DMS 273 treated with DMSO at 0.1 percent for 48 hours (cell line): Measurements from ENCODE around the gene OR5K2.

Experiments
- DNase-seq: peaks from one replicate; lab custom pipeline; 2025; lab: John Stamatoyannopoulos, UW

Gene OR5K2

GRCh38 chr3:98522544-98523281, 25.2 kb downstream of the OR5K2 start, which contains the start of gene CLDND1:
TSS of gene CLDND1 (minus strand) at chr3:98522902. CDS start at chr3:98521424, 1,478 bp downstream.
- DNase-seq = peak; percentile 94

GRCh38 chr3:98525494-98525893, 28.0 kb downstream of the OR5K2 start:
- DNase-seq = no peak

GRCh38 chr3:98528474-98529346, 31.2 kb downstream of the OR5K2 start:
- DNase-seq = no peak

- DNase-seq = no peak
These were observed 32.5 kb downstream of the OR5K2 start for GRCh38 chr3:98529856-98530459.

GRCh38 chr3:98530676-98531075, 33.2 kb downstream of the OR5K2 start:
- DNase-seq = no peak

- DNase-seq = no peak
These were observed 34.3 kb downstream of the OR5K2 start, which contains the start of gene GPR15 for GRCh38 chr3:98531622-98532274. TSS of gene GPR15 (plus strand) at chr3:98531978. CDS start at chr3:98532034, 56 bp downstream.

- no peak for DNase-seq
These were observed 34.8 kb downstream of the OR5K2 start for GRCh38 chr3:98532275-98532637.

- DNase-seq = no peak
These were observed 35.5 kb downstream of the OR5K2 start for GRCh38 chr3:98532709-98533571.

GRCh38 chr3:98534168-98534567, 36.7 kb downstream of the OR5K2 start:
- no peak for DNase-seq

GRCh38 chr3:98534734-98535133, 37.3 kb downstream of the OR5K2 start:
- no peak for DNase-seq

- no peak for DNase-seq
These were observed 39.1 kb downstream of the OR5K2 start for GRCh38 chr3:98536456-98537017.

GRCh38 chr3:98540346-98540745, 42.9 kb downstream of the OR5K2 start:
- DNase-seq = no peak

- no peak for DNase-seq
These were observed 44.2 kb downstream of the OR5K2 start for GRCh38 chr3:98541695-98542094.

- DNase-seq = no peak
These were observed 45.1 kb downstream of the OR5K2 start for GRCh38 chr3:98542623-98543022.

- no peak for DNase-seq
These were observed 48.5 kb downstream of the OR5K2 start for GRCh38 chr3:98545940-98546339.
